Naive thymus-derived CD4-positive, alpha-beta T cell (primary cell): ENCODE results near the gene PYM1. TPM values are rescaled to one million over a fixed set of nuclear protein-coding genes. Genes with fewer than 3 reads are reported as not detected.
"Not testable (repeated sequence)": the region's sequence is repeated elsewhere in the genome, so short reads cannot be mapped to it uniquely, and the experiment has no call there.

Source experiments
- ATAC-seq: fragments of 150-1000 bp; cut with Tn5 transposase; 2 replicates; pipeline ENCODE4 v1.10.0; 2021; ENCODE audit warnings: mild to moderate bottlenecking, moderate library complexity
- CTCF ChIA-PET: fragments of 350-600 bp; sonication (Branson Sonifier 250); formaldehyde crosslinking; loops from one replicate; lab custom pipeline; 2021; ENCODE audit warnings: antibody characterized with exemption; lab: Charles Lee
- POLR2A ChIA-PET: fragments of 350-600 bp; sonication (Branson Sonifier 250); formaldehyde crosslinking; loops from one replicate; lab custom pipeline; 2021; ENCODE audit warnings: antibody characterized with exemption, inconsistent platforms; lab: Charles Lee
- DNase-seq, 9 donors: peaks; one replicate each; pipeline versions ENCODE4 v3.0.0 to v3.0.0-alpha.2; 2020 to 2022; ENCODE audit warnings: mixed read lengths in 1 of 9
- H3K27ac ChIP-seq: one replicate; pipeline ENCODE4 v1.7.0; 2013; ENCODE audit warnings: mild to moderate bottlenecking, low read depth, low read length, moderate library complexity
- H3K27me3 ChIP-seq, 2 donors: one replicate each; pipeline ENCODE4 v1.7.0; 2013; ENCODE audit warnings: low read length in 2 of 2, mild to moderate bottlenecking in 2 of 2, moderate library complexity in 2 of 2; ENCODE audit not compliant: control insufficient read depth in 2 of 2, insufficient read depth in 2 of 2
- H3K36me3 ChIP-seq, 3 experiments: 1 replicate in 2 of 3; 2 replicates in 1 of 3; pipeline ENCODE4 v1.7.0; 2013; ENCODE audit warnings: low read length in 3 of 3, mild to moderate bottlenecking in 3 of 3, moderate library complexity in 1 of 3; ENCODE audit not compliant: insufficient read depth in 3 of 3, control insufficient read depth in 2 of 3
- H3K4me1 ChIP-seq, 2 donors: one replicate each; pipeline ENCODE4 v1.7.0; 2013; ENCODE audit warnings: low read length in 2 of 2, mild to moderate bottlenecking in 2 of 2, moderate library complexity in 1 of 2; ENCODE audit not compliant: control insufficient read depth in 2 of 2, insufficient read depth in 2 of 2
- H3K4me3 ChIP-seq: 2 replicates; pipeline ENCODE4 v1.7.0; 2013; ENCODE audit warnings: mild to moderate bottlenecking, low read length
- H3K9me3 ChIP-seq, 3 experiments: 1 replicate in 2 of 3; 2 replicates in 1 of 3; pipeline ENCODE4 v1.7.0; 2013; ENCODE audit warnings: low read length in 3 of 3; ENCODE audit not compliant: control insufficient read depth in 2 of 3
- H3K27ac Mint-ChIP-seq, 9 donors: one replicate each; pipeline ENCODE4 v1.8.0; 2020 to 2022; ENCODE audit warnings: mixed read lengths in 9 of 9, mild to moderate bottlenecking in 8 of 9, moderate library complexity in 5 of 9, inconsistent platforms in 2 of 9
- H3K27me3 Mint-ChIP-seq, 5 donors: one replicate each; pipeline ENCODE4 v1.8.0; 2021 to 2022; ENCODE audit warnings: mixed read lengths in 5 of 5, mild to moderate bottlenecking in 1 of 5
- H3K36me3 Mint-ChIP-seq, 5 donors: one replicate each; pipeline ENCODE4 v1.8.0; 2020 to 2022; ENCODE audit warnings: mixed read lengths in 5 of 5, mild to moderate bottlenecking in 3 of 5, inconsistent platforms in 1 of 5
- H3K4me1 Mint-ChIP-seq, 7 donors: one replicate each; pipeline ENCODE4 v1.8.0; 2020 to 2022; ENCODE audit warnings: mixed read lengths in 7 of 7, mild to moderate bottlenecking in 3 of 7, inconsistent platforms in 1 of 7
- H3K4me3 Mint-ChIP-seq, 10 donors: one replicate each; pipeline ENCODE4 v1.8.0; 2020 to 2022; ENCODE audit warnings: mild to moderate bottlenecking in 10 of 10, mixed read lengths in 10 of 10, moderate library complexity in 6 of 10, inconsistent platforms in 2 of 10
- H3K9me3 Mint-ChIP-seq, 11 donors: one replicate each; pipeline ENCODE4 v1.8.0; 2020 to 2022; ENCODE audit warnings: mixed read lengths in 11 of 11, mild to moderate bottlenecking in 4 of 11, inconsistent platforms in 1 of 11, moderate library complexity in 1 of 11
- intact Hi-C, 2 donors: fragments of 100-400 bp; cut with micrococcal nuclease; formaldehyde crosslinking; loops; one replicate each; pipeline ENCODE4 v1.15.1; 2023
- polyA plus RNA-seq, 2 donors: library from polyadenylated mRNA; unstranded; fragments of 300-500 nt; fragmentation: Illumina TruSeq; gene quantifications; one replicate each; pipeline ENCODE4 v1.2.3, GENCODE V29; 2021
- total RNA-seq, 6 experiments: library from RNA in 5 of 6; stranded (reverse) in 5 of 6; gene quantifications; 1 replicate in 5 of 6; 2 replicates in 1 of 6; pipeline ENCODE4 v1.2.3 and lab custom pipeline; 2021 to 2026

PYM1 gene
- total and polyA plus RNA-seq, 7 experiments from 2014 or later = 18.5 to 70.7 (median 35.9) TPM

GRCh38 chr12:55919032-55919431 lies 8.7 kb downstream of the PYM1 start:
- POLR2A ChIA-PET = interaction anchor here (1.0 to 1.4 kb wide), 2 partner anchors 14 to 27 kb away, joined by 4 read pairs; no protein-coding TSS in a partner anchor
- H3K4me1 ChIP-seq = peaks cover 0 to 31% of the 10 kb centered on the region in 2 donors
- H3K4me3 Mint-ChIP-seq, H3K9me3 Mint-ChIP-seq, CTCF ChIA-PET, H3K36me3 ChIP-seq, H3K27ac ChIP-seq, H3K27me3 Mint-ChIP-seq, ATAC-seq, H3K9me3 ChIP-seq, DNase-seq, H3K4me3 ChIP-seq, H3K27me3 ChIP-seq, intact Hi-C loops: not testable (repeated sequence)
- Mint-ChIP-seq H3K36me3 (peaks cover 4 to 27% (median 12%) of the 10 kb centered on the region in 5 donors), H3K4me1 (peaks cover 32 to 63% (median 48%) of the 10 kb centered on the region in 7 donors), H3K27ac (peak overlapping the region in 2 of 9 donors; percentile 4 to 40)

- H3K27ac Mint-ChIP-seq = peak overlapping the region in 7 of 9 donors; percentile 8 to 87 (median 24)
- ChIA-PET CTCF (interaction anchor here (0.8 to 1.0 kb wide), 2 partner anchors 13 to 14 kb away, joined by 3 to 4 read pairs; no protein-coding TSS in a partner anchor), POLR2A (interaction anchor here (0.6 to 4.7 kb wide), 8 partner anchors 11 to 125 kb away, joined by 3 to 40 read pairs (median 5); partner anchors contain the start of genes DNAJC14 and PYM1)
- intact Hi-C loops = loop anchor here in 1 of 2 donors (1.0 kb wide), 1 partner anchor 11 kb away; no protein-coding TSS in a partner anchor
- Histone ChIP-seq H3K27me3 (no peaks in the 10 kb centered on the region), H3K4me3 (no peak overlapping the region), H3K36me3 (no peaks in the 10 kb centered on the region), H3K9me3 (no peaks in the 10 kb centered on the region), H3K4me1 (peaks cover 0 to 21% of the 10 kb centered on the region in 2 donors), H3K27ac (peak overlapping the region; percentile 24)
- no peaks in the 10 kb centered on the region for H3K9me3 Mint-ChIP-seq
- peaks cover 21 to 50% (median 41%) of the 10 kb centered on the region in 7 donors for H3K4me1 Mint-ChIP-seq
- ATAC-seq (no peak), DNase-seq (no peak)
- H3K36me3 Mint-ChIP-seq = peaks cover 7 to 25% (median 20%) of the 10 kb centered on the region in 5 donors
- H3K4me3 Mint-ChIP-seq = peak overlapping the region in 5 of 10 donors; percentile 0 to 65 (median 39)
- H3K27me3 Mint-ChIP-seq = no peaks in the 10 kb centered on the region
Observed at GRCh38 chr12:55915482-55915859, 12.2 kb downstream of the PYM1 start.

GRCh38 chr12:55912908-55913307 lies 14.8 kb downstream of the PYM1 start:
- Histone ChIP-seq H3K36me3 (no peaks in the 10 kb centered on the region), H3K9me3 (no peaks in the 10 kb centered on the region), H3K4me3 (no peak overlapping the region), H3K27ac (no peak overlapping the region), H3K27me3 (no peaks in the 10 kb centered on the region), H3K4me1 (peaks cover 0 to 21% of the 10 kb centered on the region in 2 donors)
- no peak for DNase-seq
- Mint-ChIP-seq H3K4me1 (peaks cover 21 to 59% (median 51%) of the 10 kb centered on the region in 7 donors), H3K27ac (peak overlapping the region in 6 of 9 donors; percentile 10 to 87 (median 78)), H3K4me3 (peak overlapping the region in 1 of 10 donors; percentile 65), H3K9me3 (no peaks in the 10 kb centered on the region), H3K27me3 (no peaks in the 10 kb centered on the region), H3K36me3 (peaks cover 7 to 25% (median 20%) of the 10 kb centered on the region in 5 donors)
- POLR2A ChIA-PET = interaction anchor here (1.5 to 3.0 kb wide), 3 partner anchors 17 to 22 kb away, joined by 5 to 21 read pairs (median 11); partner anchors contain the start of gene DGKA
- CTCF ChIA-PET = interaction anchor here (0.8 kb wide), 1 partner anchor 9 kb away, joined by 8 read pairs; no protein-coding TSS in a partner anchor
- intact Hi-C loops = no loop called here
- no peak for ATAC-seq

- Histone ChIP-seq H3K9me3 (no peaks in the 10 kb centered on the region), H3K4me3 (no peak overlapping the region), H3K27me3 (no peaks in the 10 kb centered on the region), H3K27ac (no peak overlapping the region), H3K36me3 (no peaks in the 10 kb centered on the region), H3K4me1 (peaks cover 0 to 7% of the 10 kb centered on the region in 2 donors)
- H3K27ac Mint-ChIP-seq = peak overlapping the region in 7 of 9 donors; percentile 7 to 75 (median 70)
- H3K36me3 Mint-ChIP-seq = peaks cover 5 to 17% (median 12%) of the 10 kb centered on the region in 5 donors
- DNase-seq (no peak), ATAC-seq (no peak)
- H3K4me1 Mint-ChIP-seq = peaks cover 2 to 35% (median 30%) of the 10 kb centered on the region in 7 donors
- ChIA-PET POLR2A (no interaction called here), CTCF (no interaction called here)
- H3K9me3 Mint-ChIP-seq = no peaks in the 10 kb centered on the region
- intact Hi-C loops = no loop called here
- H3K4me3 Mint-ChIP-seq = no peak overlapping the region
- H3K27me3 Mint-ChIP-seq = no peaks in the 10 kb centered on the region
Observed at GRCh38 chr12:55909513-55909884, 18.2 kb downstream of the PYM1 start.

GRCh38 chr12:55908726-55909512 lies 18.8 kb downstream of the PYM1 start:
- peaks cover 3 to 12% (median 8%) of the 10 kb centered on the region in 5 donors for H3K36me3 Mint-ChIP-seq
- ChIA-PET POLR2A (interaction anchor here (0.7 to 1.2 kb wide), 2 partner anchors 17 to 27 kb away, joined by 3 to 5 read pairs; no protein-coding TSS in a partner anchor), CTCF (no interaction called here)
- peak overlapping the region; percentile 5 to 84 (median 70) for H3K27ac Mint-ChIP-seq
- no peaks in the 10 kb centered on the region for H3K27me3 ChIP-seq
- no peak overlapping the region for H3K4me3 Mint-ChIP-seq
- H3K4me3 ChIP-seq = no peak overlapping the region
- no peak overlapping the region for H3K27ac ChIP-seq
- intact Hi-C loops = no loop called here
- H3K4me1 Mint-ChIP-seq = peaks cover 0 to 30% (median 24%) of the 10 kb centered on the region in 7 donors
- H3K36me3 ChIP-seq = no peaks in the 10 kb centered on the region
- peaks cover 0 to 1% of the 10 kb centered on the region in 2 donors for H3K4me1 ChIP-seq
- H3K27me3 Mint-ChIP-seq = no peaks in the 10 kb centered on the region
- H3K9me3 Mint-ChIP-seq = no peaks in the 10 kb centered on the region
- no peak for DNase-seq
- ATAC-seq = no peak
- H3K9me3 ChIP-seq = no peaks in the 10 kb centered on the region

- CTCF ChIA-PET = no interaction called here
- Histone ChIP-seq H3K4me3 (no peak overlapping the region), H3K27ac (no peak overlapping the region), H3K27me3 (no peaks in the 10 kb centered on the region), H3K36me3 (peaks cover 0 to 20% (median 0%) of the 10 kb centered on the region in 3 experiments), H3K9me3 (no peaks in the 10 kb centered on the region), H3K4me1 (no peaks in the 10 kb centered on the region)
- no peak overlapping the region for H3K27ac Mint-ChIP-seq
- H3K9me3 Mint-ChIP-seq = no peaks in the 10 kb centered on the region
- intact Hi-C loops = no loop called here
- ATAC-seq (no peak), DNase-seq (no peak)
- H3K36me3 Mint-ChIP-seq = peaks cover 0 to 13% (median 4%) of the 10 kb centered on the region in 5 donors
- no peaks in the 10 kb centered on the region for H3K27me3 Mint-ChIP-seq
- H3K4me1 Mint-ChIP-seq = peaks cover 3 to 23% (median 17%) of the 10 kb centered on the region in 7 donors
- POLR2A ChIA-PET = no interaction called here
- no peak overlapping the region for H3K4me3 Mint-ChIP-seq
Observed at GRCh38 chr12:55906056-55906455, 21.6 kb downstream of the PYM1 start.
